Omental fat pad (tissue), 4 donors: ENCODE measurements around the gene XIRP2. TPM values are rescaled to one million over a fixed set of nuclear protein-coding genes. Genes with fewer than 3 reads are reported as not detected.
"Not testable (repeated sequence)": the region's sequence is repeated elsewhere in the genome, so short reads cannot be mapped to it uniquely, and the experiment has no call there.

Experiments
- ATAC-seq: fragments of 150-250 bp; one replicate; pipeline ENCODE4 v1.9.1; 2016; ENCODE audit warnings: mild to moderate bottlenecking, moderate library complexity; ENCODE audit not compliant: low FRiP score
- DNase-seq: peaks from one replicate; pipeline ENCODE4 v3.0.0-alpha.2; 2019; ENCODE audit warnings: low spot score
- CTCF ChIP-seq, 3 donors: fragments of 450-650 bp; IDR thresholded peaks; one replicate each; pipeline ENCODE4 v1.5.1; 2016 to 2017; ENCODE audit warnings: antibody characterized with exemption in 3 of 3, mild to moderate bottlenecking in 3 of 3, moderate library complexity in 2 of 3
- total RNA-seq, 4 donors: library from RNA; depleted of rRNA; stranded (reverse); fragments of >200 nt; gene quantifications; one replicate each; pipeline ENCODE4 v1.1.0, GENCODE V29; 2016

Gene XIRP2
- total RNA-seq, 4 donors from 2014 or later, result not detected

- DNase-seq (no peak), ATAC-seq (no peak)
- TF ChIP-seq CTCF (IDR thresholded peaks at IDR 0.05), result no peak
Measured at GRCh38 chr2:167265004-167265403, 376.7 kb downstream of the XIRP2 start.

DNA sequence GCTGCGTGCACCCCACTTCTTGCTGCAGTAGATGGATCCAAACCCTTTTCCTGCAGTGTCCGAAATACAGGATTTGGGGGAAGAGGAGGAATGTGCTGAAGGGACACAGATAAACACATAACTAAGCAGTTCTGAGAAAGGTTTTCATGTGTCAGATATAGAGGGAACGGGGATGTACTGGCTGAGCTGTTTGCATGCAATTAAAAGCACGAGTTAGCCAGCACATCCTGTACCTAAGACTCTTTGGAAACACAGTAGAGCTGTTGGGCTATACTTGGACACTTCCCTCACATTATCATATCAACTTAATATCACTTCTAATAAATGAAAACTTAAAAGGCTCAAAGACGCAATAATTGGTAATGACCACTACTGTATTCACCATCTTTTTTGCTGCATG lies 377.4 kb downstream of the XIRP2 start:
- TF ChIP-seq CTCF (IDR thresholded peaks at IDR 0.05), result no peak
- DNase-seq (no peak), ATAC-seq (no peak)

GRCh38 chr2:167268245-167268644 lies 380.0 kb downstream of the XIRP2 start:
- ATAC-seq, DNase-seq: not testable (repeated sequence)

DNA sequence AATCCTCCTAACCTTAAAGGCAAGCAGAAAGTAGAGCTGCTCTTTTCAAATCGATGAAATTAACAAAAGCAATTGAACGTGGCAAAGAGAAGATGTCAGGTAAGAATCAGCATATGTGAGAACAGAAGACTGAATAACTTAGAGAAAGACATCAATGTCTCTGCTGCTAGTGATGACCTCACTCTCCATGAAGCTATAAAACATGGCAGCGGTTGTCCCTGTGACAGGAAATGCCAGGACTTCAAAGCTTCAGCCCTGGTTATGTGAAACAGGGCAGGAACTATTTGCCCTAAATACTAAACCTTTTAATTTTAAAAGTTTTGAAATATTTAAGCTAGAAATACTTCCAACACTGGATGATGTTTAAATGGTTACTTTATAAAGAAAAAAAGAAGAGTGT lies 383.7 kb downstream of the XIRP2 start:
- ATAC-seq (no peak), DNase-seq (no peak)
- no peak for TF ChIP-seq CTCF (IDR thresholded peaks at IDR 0.05)

DNA sequence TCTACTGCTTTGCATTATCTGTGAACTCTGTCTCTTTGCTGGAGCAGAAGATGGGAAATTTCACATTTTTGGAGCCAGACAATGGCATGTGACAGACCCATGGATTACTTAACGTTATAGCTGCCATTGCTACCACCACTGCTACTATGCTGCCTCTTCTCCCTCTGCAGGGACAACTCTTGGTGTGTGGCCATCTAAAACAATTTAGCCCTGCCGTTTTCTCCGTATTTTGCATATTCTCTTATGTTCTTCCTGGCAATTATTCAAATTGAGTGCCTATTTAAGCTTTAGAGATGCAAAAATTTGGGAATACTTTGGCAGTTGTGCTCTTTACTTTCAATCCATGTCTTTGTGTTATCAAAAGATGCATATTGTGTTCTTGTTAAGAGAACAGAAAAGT lies 386.8 kb downstream of the XIRP2 start:
- no peak for TF ChIP-seq CTCF (IDR thresholded peaks at IDR 0.05)
- DNase-seq, result no peak
- no peak for ATAC-seq

- no peak for DNase-seq
- no peak for TF ChIP-seq CTCF (IDR thresholded peaks at IDR 0.05)
- ATAC-seq, result no peak
Measured at GRCh38 chr2:167279810-167280209, 391.5 kb downstream of the XIRP2 start.

DNA sequence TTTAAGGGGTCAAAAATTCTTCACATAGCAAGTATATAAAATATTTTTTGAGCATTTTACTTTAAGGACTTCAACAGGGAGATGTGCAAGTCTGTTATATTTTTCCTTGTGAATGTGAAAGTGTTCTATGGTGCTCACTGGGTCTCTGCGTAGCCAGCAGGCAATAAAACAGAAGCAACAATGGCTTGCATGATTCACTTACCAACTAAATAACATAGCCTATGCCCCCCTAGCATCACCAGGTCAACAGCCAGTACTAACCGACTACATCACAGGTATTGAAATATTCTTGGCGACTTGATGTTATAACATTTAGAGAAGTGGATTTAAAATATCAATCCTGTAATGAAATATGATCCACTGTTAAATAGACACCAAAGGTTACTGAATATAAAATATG lies 398.9 kb downstream of the XIRP2 start:
- no peak for TF ChIP-seq CTCF (IDR thresholded peaks at IDR 0.05)
- DNase-seq (no peak), ATAC-seq (no peak)
